Measurements from ENCODE around the gene LRRC3. TPM values are rescaled to one million over a fixed set of nuclear protein-coding genes. Genes with fewer than 3 reads are reported as not detected.
A peak's percentile ranks its signal among the peaks of the same experiment; 100 is the strongest.
"Not testable (repeated sequence)": the region's sequence is repeated elsewhere in the genome, so short reads cannot be mapped to it uniquely, and the experiment has no call there.

LRRC3 gene
- total RNA-seq, 3 donors from 2014 or later, result 2.1 to 17.9 (median 2.7) TPM

GRCh38 chr21:44498280-44499210, 43.2 kb downstream of the LRRC3 start:
- Histone ChIP-seq H3K36me3 (ENCODE audit: low read depth) (no peaks in the 10 kb centered on the region), H3K4me3 (no peak overlapping the region), H3K9me3 (no peaks in the 10 kb centered on the region), H3K4me1 (ENCODE audit: low read depth) (peaks cover 3% of the 10 kb centered on the region)
- DNase-seq, result no peak
- intact Hi-C loops (cut with DNase I, micrococcal nuclease), result no loop called here
- TF ChIP-seq CTCF (IDR thresholded peaks at IDR 0.05), result no peak
- peak; percentile 46 for ATAC-seq

- no peak for TF ChIP-seq CTCF (IDR thresholded peaks at IDR 0.05)
- ATAC-seq (peak; percentile 76), DNase-seq (peak in 2 of 3 donors; percentile 43 to 48)
- H3K9me3 ChIP-seq, result no peaks in the 10 kb centered on the region
- intact Hi-C loops (cut with DNase I, micrococcal nuclease), result no loop called here
- peaks cover 3% of the 10 kb centered on the region for H3K4me1 ChIP-seq (ENCODE audit: low read depth)
- H3K4me3 ChIP-seq, result no peak overlapping the region
- H3K36me3 ChIP-seq (ENCODE audit: low read depth), result no peaks in the 10 kb centered on the region
These were observed 43.9 kb downstream of the LRRC3 start for GRCh38 chr21:44499211-44499560.

- Histone ChIP-seq H3K9me3 (no peaks in the 10 kb centered on the region), H3K4me1 (ENCODE audit: low read depth) (peaks cover 3% of the 10 kb centered on the region), H3K36me3 (ENCODE audit: low read depth) (no peaks in the 10 kb centered on the region), H3K4me3 (no peak overlapping the region)
- intact Hi-C loops (cut with DNase I, micrococcal nuclease), result no loop called here
- no peak for ATAC-seq
- TF ChIP-seq CTCF (IDR thresholded peaks at IDR 0.05), result no peak
- no peak for DNase-seq
These were observed 44.3 kb downstream of the LRRC3 start for GRCh38 chr21:44499631-44500030.

- ATAC-seq, result no peak
- no peak for TF ChIP-seq CTCF (IDR thresholded peaks at IDR 0.05)
These were observed 44.8 kb downstream of the LRRC3 start for GRCh38 chr21:44500111-44500510.

GRCh38 chr21:44502171-44502958, 47.1 kb downstream of the LRRC3 start:
- ATAC-seq (no peak), DNase-seq (no peak)
- no peak overlapping the region for H3K4me3 ChIP-seq
- no peak for TF ChIP-seq CTCF (IDR thresholded peaks at IDR 0.05)
- no peaks in the 10 kb centered on the region for H3K9me3 ChIP-seq
- no peaks in the 10 kb centered on the region for H3K36me3 ChIP-seq (ENCODE audit: low read depth)
- intact Hi-C loops (cut with DNase I, micrococcal nuclease), result no loop called here
- peaks cover 3% of the 10 kb centered on the region for H3K4me1 ChIP-seq (ENCODE audit: low read depth)

More at GRCh38 chr21:44500111-44500510, 44.8 kb downstream of the LRRC3 start:
- Histone ChIP-seq H3K9me3 (no peaks in the 10 kb centered on the region), H3K4me3 (no peak overlapping the region), H3K4me1 (ENCODE audit: low read depth) (peaks cover 3% of the 10 kb centered on the region), H3K36me3 (ENCODE audit: low read depth) (no peaks in the 10 kb centered on the region)
- intact Hi-C loops (cut with DNase I, micrococcal nuclease), result no loop called here
- no peak for DNase-seq

- H3K36me3 ChIP-seq (ENCODE audit: low read depth); DNase-seq; ATAC-seq; H3K9me3 ChIP-seq; H3K4me1 ChIP-seq (ENCODE audit: low read depth); intact Hi-C loops (cut with DNase I, micrococcal nuclease); H3K4me3 ChIP-seq: not testable (repeated sequence)
These were observed 47.9 kb downstream of the LRRC3 start for GRCh38 chr21:44503006-44503889.

Data from mucosa of descending colon (tissue), 3 donors.